IMR-90 (cell line): ENCODE measurements around the gene SYTL3.

ENCODE experiments used
- BHLHE40 ChIP-seq: fragments of 150-350 bp; IDR thresholded peaks from 2 replicates; pipeline ENCODE4 v1.6.1; 2016; ENCODE audit warnings: mild to moderate bottlenecking, low read depth, low read length
- CTCF ChIP-seq: conservative IDR thresholded peaks from 2 replicates; pipeline ENCODE4 v1.5.1; 2012; ENCODE audit warnings: mild to moderate bottlenecking, low read depth, low read length, improper control_type of control experiment
- MAFK ChIP-seq: IDR thresholded peaks from 2 replicates; pipeline ENCODE4 v1.6.1; 2012; ENCODE audit warnings: low read depth, low read length, improper control_type of control experiment
- MAZ ChIP-seq: IDR thresholded peaks from 2 replicates; pipeline ENCODE4 v1.6.1; 2012; ENCODE audit warnings: low read depth, mild to moderate bottlenecking, low read length, improper control_type of control experiment, moderate library complexity, borderline replicate concordance
- NFE2L2 ChIP-seq: fragments of 150-350 bp; IDR thresholded peaks from 2 replicates; pipeline ENCODE4 v1.6.1; 2016; ENCODE audit warnings: low read depth, mild to moderate bottlenecking, low read length
- POLR2A ChIP-seq: IDR thresholded peaks from 2 replicates; pipeline ENCODE4 v1.6.1; 2012; ENCODE audit warnings: mild to moderate bottlenecking, low read depth, low read length
- RFX5 ChIP-seq: IDR thresholded peaks from 2 replicates; pipeline ENCODE4 v1.8.0; 2012; ENCODE audit warnings: low read depth, mild to moderate bottlenecking, low read length, moderate library complexity

GRCh38 chr6:158653577-158654354 is 3.9 kb downstream of the SYTL3 start:
- no peak for TF ChIP-seq RFX5
- no peak for TF ChIP-seq CTCF
- TF ChIP-seq POLR2A = no peak; the same call in 1 of the 2 replicates
- no peak for TF ChIP-seq BHLHE40
- no peak for TF ChIP-seq MAFK
- no peak for TF ChIP-seq MAZ
- TF ChIP-seq NFE2L2 = no peak
